DOHH2 (cell line): ENCODE data around the gene PNMA8C.

Experiments
- H3F3A ChIP-seq: fragments of 200-600 bp; sonication (generic), shearing (Covaris generic); 2 replicates; pipeline ENCODE4 v1.6.0; 2016; ENCODE audit warnings: antibody characterized with exemption, mild to moderate bottlenecking; ENCODE audit not compliant: control insufficient read depth, insufficient read depth
- H3K27ac ChIP-seq: fragments of 200-600 bp; sonication (generic); 2 replicates; pipeline ENCODE4 v1.5.1; 2014; ENCODE audit warnings: low read depth, mild to moderate bottlenecking, low read length, moderate library complexity
- H3K27me3 ChIP-seq: fragments of 200-600 bp; sonication (generic); 2 replicates; pipeline ENCODE4 v1.6.1; 2014; ENCODE audit warnings: mild to moderate bottlenecking, low read length, mixed read lengths; ENCODE audit not compliant: control insufficient read depth
- H3K36me3 ChIP-seq: fragments of 200-600 bp; sonication (generic); 2 replicates; pipeline ENCODE4 v1.6.1; 2014; ENCODE audit warnings: mild to moderate bottlenecking, low read length, moderate library complexity, mixed read lengths; ENCODE audit not compliant: control insufficient read depth
- H3K4me1 ChIP-seq: fragments of 200-600 bp; sonication (generic); 2 replicates; pipeline ENCODE4 v1.6.1; 2014; ENCODE audit warnings: mild to moderate bottlenecking, low read length, mixed read lengths; ENCODE audit not compliant: control insufficient read depth
- H3K4me2 ChIP-seq: fragments of 200-600 bp; sonication (generic); 2 replicates; pipeline ENCODE4 v1.6.0; 2014; ENCODE audit warnings: mild to moderate bottlenecking, low read length, moderate library complexity
- H3K4me3 ChIP-seq: fragments of 200-600 bp; sonication (generic); 2 replicates; pipeline ENCODE4 v1.5.1; 2014; ENCODE audit warnings: mild to moderate bottlenecking, low read length, mixed read lengths
- H3K79me2 ChIP-seq: fragments of 200-600 bp; sonication (generic); 2 replicates; pipeline ENCODE4 v1.6.1; 2014; ENCODE audit warnings: mild to moderate bottlenecking, low read length, mixed read lengths; ENCODE audit not compliant: control insufficient read depth
- H3K9me2 ChIP-seq: fragments of 200-600 bp; sonication (generic); replicated peaks from 2 replicates; pipeline ENCODE4 v1.6.1; 2014; ENCODE audit warnings: mild to moderate bottlenecking, low read length, mixed read lengths; ENCODE audit not compliant: control insufficient read depth
- H3K9me3 ChIP-seq: fragments of 200-600 bp; sonication (generic); 2 replicates; pipeline ENCODE4 v1.6.1; 2014; ENCODE audit warnings: antibody characterized with exemption, low read length, mixed read lengths; ENCODE audit not compliant: control insufficient read depth, insufficient read depth
- H4K20me1 ChIP-seq: fragments of 200-600 bp; sonication (generic); 2 replicates; pipeline ENCODE4 v1.6.0; 2014; ENCODE audit warnings: low read depth, mild to moderate bottlenecking, antibody characterized with exemption, low read length, moderate library complexity; ENCODE audit not compliant: control insufficient read depth, insufficient read depth
- EZH2phosphoT487 ChIP-seq: fragments of 200-600 bp; sonication (generic); IDR thresholded peaks from 2 replicates; pipeline ENCODE4 v1.6.1; 2017; ENCODE audit warnings: borderline replicate concordance, mild to moderate bottlenecking, antibody characterized with exemption, low read length, moderate library complexity, mixed read lengths
- TF ChIP-seq, protein P1 (sequence below): fragments of 200-600 bp; sonication (generic); IDR thresholded peaks from one replicate; pipeline ENCODE4 v1.5.1; 2014; ENCODE audit warnings: antibody characterized with exemption, mild to moderate bottlenecking, low read depth, low read length; ENCODE audit not compliant: poor library complexity, severe bottlenecking

PNMA8C gene

DNA sequence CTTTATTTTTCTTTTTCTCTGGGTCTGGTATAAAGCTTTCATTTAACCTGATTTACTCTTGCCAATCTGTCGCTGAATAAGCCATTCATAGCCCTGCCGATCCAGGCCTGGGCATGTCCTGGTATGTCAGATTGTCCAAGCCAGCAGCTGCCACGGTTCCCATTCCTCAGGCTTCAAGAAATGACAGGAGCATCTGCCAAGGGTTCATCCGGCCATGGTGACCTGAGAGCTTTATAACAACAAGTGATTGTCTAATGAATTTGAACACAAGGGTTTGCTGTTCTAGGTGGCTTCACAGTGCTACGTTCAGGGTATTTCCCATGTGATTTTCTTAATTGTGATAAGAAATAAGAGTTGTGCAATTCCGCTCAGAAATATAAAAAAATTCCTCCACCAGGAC is 22.6 kb upstream of the PNMA8C start:
- no peaks in the 10 kb centered on the region for H3K36me3 ChIP-seq
- H3F3A ChIP-seq: no peaks in the 10 kb centered on the region
- H3K9me2 ChIP-seq: no peaks in the 10 kb centered on the region
- no peak overlapping the region for H3K27ac ChIP-seq
- no peak overlapping the region for H3K4me3 ChIP-seq
- H3K27me3 ChIP-seq: peaks cover 5% of the 10 kb centered on the region; the same call in 1 of the 2 replicates
- no peaks in the 10 kb centered on the region for H4K20me1 ChIP-seq
- TF ChIP-seq, protein P1, sequence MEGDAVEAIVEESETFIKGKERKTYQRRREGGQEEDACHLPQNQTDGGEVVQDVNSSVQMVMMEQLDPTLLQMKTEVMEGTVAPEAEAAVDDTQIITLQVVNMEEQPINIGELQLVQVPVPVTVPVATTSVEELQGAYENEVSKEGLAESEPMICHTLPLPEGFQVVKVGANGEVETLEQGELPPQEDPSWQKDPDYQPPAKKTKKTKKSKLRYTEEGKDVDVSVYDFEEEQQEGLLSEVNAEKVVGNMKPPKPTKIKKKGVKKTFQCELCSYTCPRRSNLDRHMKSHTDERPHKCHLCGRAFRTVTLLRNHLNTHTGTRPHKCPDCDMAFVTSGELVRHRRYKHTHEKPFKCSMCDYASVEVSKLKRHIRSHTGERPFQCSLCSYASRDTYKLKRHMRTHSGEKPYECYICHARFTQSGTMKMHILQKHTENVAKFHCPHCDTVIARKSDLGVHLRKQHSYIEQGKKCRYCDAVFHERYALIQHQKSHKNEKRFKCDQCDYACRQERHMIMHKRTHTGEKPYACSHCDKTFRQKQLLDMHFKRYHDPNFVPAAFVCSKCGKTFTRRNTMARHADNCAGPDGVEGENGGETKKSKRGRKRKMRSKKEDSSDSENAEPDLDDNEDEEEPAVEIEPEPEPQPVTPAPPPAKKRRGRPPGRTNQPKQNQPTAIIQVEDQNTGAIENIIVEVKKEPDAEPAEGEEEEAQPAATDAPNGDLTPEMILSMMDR: no peak
- TF ChIP-seq EZH2phosphoT487: no peak
- H3K9me3 ChIP-seq: no peaks in the 10 kb centered on the region
- peaks cover 3% of the 10 kb centered on the region; the same call in 1 of the 2 replicates for H3K4me1 ChIP-seq
- H3K79me2 ChIP-seq: no peaks in the 10 kb centered on the region
- no peak overlapping the region for H3K4me2 ChIP-seq

GRCh38 chr19:46450737-46451136 is 22.0 kb upstream of the PNMA8C start:
- no peaks in the 10 kb centered on the region for H3K36me3 ChIP-seq
- no peaks in the 10 kb centered on the region for H3F3A ChIP-seq
- TF ChIP-seq, protein P1: no peak
- TF ChIP-seq EZH2phosphoT487: no peak
- no peak overlapping the region for H3K4me3 ChIP-seq
- peaks cover 3% of the 10 kb centered on the region; the same call in 1 of the 2 replicates for H3K4me1 ChIP-seq
- H3K79me2 ChIP-seq: no peaks in the 10 kb centered on the region
- H3K4me2 ChIP-seq: no peak overlapping the region
- peaks cover 5% of the 10 kb centered on the region; the same call in 1 of the 2 replicates for H3K27me3 ChIP-seq
- no peaks in the 10 kb centered on the region for H3K9me3 ChIP-seq
- H3K9me2 ChIP-seq: no peaks in the 10 kb centered on the region
- no peak overlapping the region for H3K27ac ChIP-seq
- H4K20me1 ChIP-seq: no peaks in the 10 kb centered on the region

DNA sequence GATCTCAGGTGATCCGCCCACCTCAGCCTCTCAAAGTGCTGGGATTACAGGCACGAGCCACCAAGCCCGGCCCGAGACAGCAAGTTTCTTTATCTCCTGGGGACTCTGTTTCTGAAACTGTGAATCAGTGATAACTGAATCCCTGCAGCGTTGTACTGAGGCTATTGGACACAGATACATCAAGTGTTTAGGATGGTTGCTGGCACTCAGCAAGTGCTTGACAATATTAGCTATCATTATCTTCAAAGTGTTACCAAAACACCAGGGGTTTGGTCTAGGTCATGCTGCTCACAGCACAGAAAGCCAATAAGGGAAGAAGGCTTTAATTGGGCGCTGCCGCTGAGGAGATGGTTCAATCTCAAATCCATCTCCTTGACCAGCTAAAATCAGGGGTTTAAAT is 20.5 kb upstream of the PNMA8C start:
- Histone ChIP-seq H3K4me2 (no peak overlapping the region), H3K79me2 (no peaks in the 10 kb centered on the region), H3K27me3 (peaks cover 5% of the 10 kb centered on the region; the same call in 1 of the 2 replicates), H3K4me3 (no peak overlapping the region), H4K20me1 (no peaks in the 10 kb centered on the region), H3K9me2 (no peaks in the 10 kb centered on the region), H3K9me3 (no peaks in the 10 kb centered on the region), H3K4me1 (peaks cover 3% of the 10 kb centered on the region; the same call in 1 of the 2 replicates), H3K36me3 (no peaks in the 10 kb centered on the region), H3K27ac (no peak overlapping the region), H3F3A (no peaks in the 10 kb centered on the region)
- no peak for TF ChIP-seq EZH2phosphoT487

DNA sequence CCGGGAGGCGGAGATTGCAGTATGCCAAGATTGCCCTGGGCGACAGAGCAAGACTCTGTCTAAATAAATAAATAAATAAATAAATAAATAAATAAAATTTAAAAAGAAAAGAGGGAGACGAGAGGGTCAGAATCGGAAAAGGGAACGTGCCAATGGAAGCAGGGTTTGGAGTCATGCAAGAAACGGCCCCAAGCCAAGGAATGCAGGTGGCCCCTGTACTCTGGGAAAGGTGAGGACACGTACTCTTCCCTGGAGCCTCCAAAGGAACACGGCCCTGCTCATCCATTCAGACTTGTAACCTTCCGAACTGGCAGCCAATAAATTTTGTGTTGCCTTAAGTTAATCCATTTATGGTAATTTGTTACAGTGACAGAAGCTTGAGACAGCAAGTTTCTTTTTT is 19.9 kb upstream of the PNMA8C start:
- H3K9me2 ChIP-seq: no peaks in the 10 kb centered on the region
- no peaks in the 10 kb centered on the region for H3K79me2 ChIP-seq
- H3K4me3 ChIP-seq: no peak overlapping the region
- no peaks in the 10 kb centered on the region for H3K36me3 ChIP-seq
- no peak for TF ChIP-seq EZH2phosphoT487
- TF ChIP-seq, protein P1: no peak
- H3K27me3 ChIP-seq: peaks cover 5% of the 10 kb centered on the region; the same call in 1 of the 2 replicates
- H3K4me1 ChIP-seq: peaks cover 3% of the 10 kb centered on the region; the same call in 1 of the 2 replicates
- H3F3A ChIP-seq: no peaks in the 10 kb centered on the region
- H3K4me2 ChIP-seq: no peak overlapping the region
- no peak overlapping the region for H3K27ac ChIP-seq
- no peaks in the 10 kb centered on the region for H4K20me1 ChIP-seq
- H3K9me3 ChIP-seq: no peaks in the 10 kb centered on the region
